GM12891 (cell line): ENCODE data around the gene KCND2.

ENCODE experiments used
- DNase-seq: peaks from one replicate; pipeline ENCODE4 v3.0.0; 2011; ENCODE audit warnings: low spot score; ENCODE audit not compliant: insufficient read length
- FAIRE-seq: peaks from 2 replicates; lab custom pipeline; 2011; peaks lifted over from hg19 to GRCh38; lab: Jason Lieb, UNC
- PAX5 ChIP-seq: IDR thresholded peaks from 2 replicates; pipeline ENCODE4 v1.6.1; 2011; ENCODE audit warnings: low read length, moderate library complexity, mild to moderate bottlenecking; ENCODE audit not compliant: insufficient read depth, severe bottlenecking
- POLR2A ChIP-seq: IDR thresholded peaks from 2 replicates; pipeline ENCODE4 v1.6.1; 2011; ENCODE audit warnings: low read depth, low read length, control low read depth
- POLR2AphosphoS5 ChIP-seq: IDR thresholded peaks from 2 replicates; pipeline ENCODE4 v1.6.1; 2011; ENCODE audit warnings: low read depth, low read length, control low read depth
- POU2F2 ChIP-seq: IDR thresholded peaks from 2 replicates; pipeline ENCODE4 v1.6.1; 2011; ENCODE audit warnings: low read depth, mild to moderate bottlenecking, control low read depth, low read length, moderate library complexity
- SPI1 ChIP-seq: IDR thresholded peaks from 2 replicates; pipeline ENCODE4 v1.6.1; 2011; ENCODE audit warnings: low read depth, low read length, control low read depth
- TAF1 ChIP-seq: IDR thresholded peaks from 2 replicates; pipeline ENCODE4 v1.6.1; 2011; ENCODE audit warnings: low read depth, low read length, control low read depth

KCND2 gene

GRCh38 chr7:120467676-120468075 is 194.7 kb downstream of the KCND2 start:
- FAIRE-seq (peak; percentile 72), DNase-seq (no peak)
- TF ChIP-seq POU2F2 (no peak), SPI1 (no peak), TAF1 (no peak), POLR2A (no peak), PAX5 (no peak), POLR2AphosphoS5 (no peak)

GRCh38 chr7:120468611-120469010 is 195.6 kb downstream of the KCND2 start:
- FAIRE-seq, result no peak
- no peak for DNase-seq
- TF ChIP-seq SPI1 (no peak), TAF1 (no peak), POLR2AphosphoS5 (no peak), POLR2A (no peak), PAX5 (no peak), POU2F2 (no peak)

GRCh38 chr7:120472892-120473291 is 199.9 kb downstream of the KCND2 start:
- FAIRE-seq, result no peak
- no peak for TF ChIP-seq POU2F2
- TF ChIP-seq POLR2AphosphoS5, result no peak
- TF ChIP-seq TAF1, result no peak
- TF ChIP-seq PAX5, result no peak
- TF ChIP-seq SPI1, result no peak
- TF ChIP-seq POLR2A, result no peak
- DNase-seq, result no peak

- no peak for FAIRE-seq
- DNase-seq, result no peak
- TF ChIP-seq TAF1 (no peak), POU2F2 (no peak), SPI1 (no peak), PAX5 (no peak), POLR2AphosphoS5 (no peak), POLR2A (no peak)
Measured at GRCh38 chr7:120473352-120473751, 200.4 kb downstream of the KCND2 start.

GRCh38 chr7:120475994-120476393 is 203.0 kb downstream of the KCND2 start:
- FAIRE-seq, result peak; percentile 78
- no peak for TF ChIP-seq TAF1
- no peak for TF ChIP-seq SPI1
- TF ChIP-seq PAX5, result no peak
- TF ChIP-seq POLR2A, result no peak
- no peak for TF ChIP-seq POLR2AphosphoS5
- no peak for TF ChIP-seq POU2F2
- DNase-seq, result no peak

GRCh38 chr7:120480472-120480871 is 207.5 kb downstream of the KCND2 start:
- no peak for FAIRE-seq
- DNase-seq, result no peak
- TF ChIP-seq SPI1 (peak; percentile 82), TAF1 (no peak), PAX5 (no peak), POLR2A (no peak)

- TF ChIP-seq POU2F2, result no peak
- TF ChIP-seq POLR2A, result no peak
- no peak for TF ChIP-seq TAF1
- TF ChIP-seq PAX5, result no peak
- TF ChIP-seq POLR2AphosphoS5, result no peak
- TF ChIP-seq SPI1, result no peak
- DNase-seq (no peak), FAIRE-seq (peak; percentile 40)
Measured at GRCh38 chr7:120480930-120481329, 208.0 kb downstream of the KCND2 start.

GRCh38 chr7:120486164-120486563 is 213.2 kb downstream of the KCND2 start:
- DNase-seq (no peak), FAIRE-seq (no peak)
- TF ChIP-seq POLR2A (no peak), PAX5 (no peak), POU2F2 (no peak), TAF1 (no peak), POLR2AphosphoS5 (no peak), SPI1 (no peak)

- DNase-seq (no peak), FAIRE-seq (no peak)
- TF ChIP-seq TAF1 (no peak), POLR2A (no peak), PAX5 (no peak), POU2F2 (no peak), SPI1 (no peak), POLR2AphosphoS5 (no peak)
Measured at GRCh38 chr7:120502132-120502531, 229.2 kb downstream of the KCND2 start.

- no peak for DNase-seq
- TF ChIP-seq TAF1 (no peak), POLR2A (no peak), SPI1 (no peak), POLR2AphosphoS5 (no peak)
- no peak for FAIRE-seq
Measured at GRCh38 chr7:120502825-120503224, 229.8 kb downstream of the KCND2 start.
